NCI-H345 (cell line): ENCODE data around the gene PCYT1B.

Experiments used
- DNase-seq: peaks from one replicate; lab custom pipeline; 2025; lab: John Stamatoyannopoulos, UW

Gene PCYT1B

GRCh38 chrX:24525455-24525854, 121.7 kb downstream of the PCYT1B start:
- no peak for DNase-seq

- no peak for DNase-seq
Observed at GRCh38 chrX:24520472-24520871, 126.7 kb downstream of the PCYT1B start.

- no peak for DNase-seq
Observed at GRCh38 chrX:24515447-24515846, 131.7 kb downstream of the PCYT1B start.

- DNase-seq = no peak
Observed at GRCh38 chrX:24513416-24513815, 133.7 kb downstream of the PCYT1B start.

- no peak for DNase-seq
Observed at GRCh38 chrX:24508375-24508774, 138.8 kb downstream of the PCYT1B start.
